ENCODE measurements around the gene SPECC1.

DNA sequence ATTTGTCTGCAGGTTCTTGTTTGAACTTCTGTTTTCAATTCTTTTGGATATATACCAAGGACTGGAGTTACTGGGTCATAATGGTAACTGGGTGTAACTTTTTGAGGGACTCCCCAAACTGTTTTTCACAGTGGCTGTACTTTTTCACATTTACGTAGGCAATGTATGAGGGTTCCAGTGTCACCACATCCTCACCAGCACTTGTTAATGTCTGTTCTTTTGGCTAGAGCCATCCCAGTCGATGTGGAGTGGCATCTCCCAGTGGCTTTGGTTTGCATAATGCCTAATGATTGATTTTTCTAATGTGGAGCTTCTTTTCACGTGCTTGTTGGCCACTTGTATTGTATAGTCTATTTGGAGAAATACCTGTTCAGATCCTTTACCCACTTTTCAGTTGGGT lies 59.3 kb downstream of the SPECC1 start:
- TF ChIP-seq, protein P1, sequence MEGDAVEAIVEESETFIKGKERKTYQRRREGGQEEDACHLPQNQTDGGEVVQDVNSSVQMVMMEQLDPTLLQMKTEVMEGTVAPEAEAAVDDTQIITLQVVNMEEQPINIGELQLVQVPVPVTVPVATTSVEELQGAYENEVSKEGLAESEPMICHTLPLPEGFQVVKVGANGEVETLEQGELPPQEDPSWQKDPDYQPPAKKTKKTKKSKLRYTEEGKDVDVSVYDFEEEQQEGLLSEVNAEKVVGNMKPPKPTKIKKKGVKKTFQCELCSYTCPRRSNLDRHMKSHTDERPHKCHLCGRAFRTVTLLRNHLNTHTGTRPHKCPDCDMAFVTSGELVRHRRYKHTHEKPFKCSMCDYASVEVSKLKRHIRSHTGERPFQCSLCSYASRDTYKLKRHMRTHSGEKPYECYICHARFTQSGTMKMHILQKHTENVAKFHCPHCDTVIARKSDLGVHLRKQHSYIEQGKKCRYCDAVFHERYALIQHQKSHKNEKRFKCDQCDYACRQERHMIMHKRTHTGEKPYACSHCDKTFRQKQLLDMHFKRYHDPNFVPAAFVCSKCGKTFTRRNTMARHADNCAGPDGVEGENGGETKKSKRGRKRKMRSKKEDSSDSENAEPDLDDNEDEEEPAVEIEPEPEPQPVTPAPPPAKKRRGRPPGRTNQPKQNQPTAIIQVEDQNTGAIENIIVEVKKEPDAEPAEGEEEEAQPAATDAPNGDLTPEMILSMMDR (IDR thresholded peaks at IDR 0.05) = no peak
- no peak for TF ChIP-seq EZH2 (IDR thresholded peaks at IDR 0.05)
